Dendritic cell treated with granulocyte-macrophage colony-stimulating factor and Interleukin-4, amounts not matched to agents 40 ng/mL and 50 ng/mL, for 4 days (primary cell): ENCODE results near the gene CACNA2D1.

Source experiments
- H3K27ac Mint-ChIP-seq: one replicate; pipeline ENCODE4 v1.8.0; 2022; ENCODE audit warnings: mild to moderate bottlenecking, mixed read lengths
- H3K27me3 Mint-ChIP-seq: one replicate; pipeline ENCODE4 v1.8.0; 2022; ENCODE audit warnings: mild to moderate bottlenecking, mixed read lengths
- H3K36me3 Mint-ChIP-seq: one replicate; pipeline ENCODE4 v1.8.0; 2022; ENCODE audit warnings: low read depth, mixed read lengths
- H3K4me1 Mint-ChIP-seq: one replicate; pipeline ENCODE4 v1.8.0; 2022; ENCODE audit warnings: low read depth, mixed read lengths
- H3K4me3 Mint-ChIP-seq: one replicate; pipeline ENCODE4 v1.8.0; 2022; ENCODE audit warnings: mild to moderate bottlenecking, moderate library complexity, mixed read lengths
- H3K9me3 Mint-ChIP-seq: one replicate; pipeline ENCODE4 v1.8.0; 2022; ENCODE audit warnings: mixed read lengths
- intact Hi-C: fragments of 100-400 bp; cut with micrococcal nuclease; formaldehyde crosslinking; loops from one replicate; pipeline ENCODE4 v1.15.0; 2022

CACNA2D1 gene

GRCh38 chr7:82053453-82054032 is 390.0 kb downstream of the CACNA2D1 start:
- Mint-ChIP-seq H3K27ac (no peak overlapping the region), H3K36me3 (no peaks in the 10 kb centered on the region), H3K27me3 (no peaks in the 10 kb centered on the region), H3K4me3 (no peak overlapping the region), H3K9me3 (no peaks in the 10 kb centered on the region), H3K4me1 (no peaks in the 10 kb centered on the region)
- intact Hi-C loops = no loop called here

GRCh38 chr7:82051601-82052000 is 392.0 kb downstream of the CACNA2D1 start:
- no peaks in the 10 kb centered on the region for H3K36me3 Mint-ChIP-seq
- intact Hi-C loops = no loop called here

GRCh38 chr7:82050792-82051191 is 392.8 kb downstream of the CACNA2D1 start:
- Mint-ChIP-seq H3K9me3 (no peaks in the 10 kb centered on the region), H3K4me3 (no peak overlapping the region), H3K4me1 (no peaks in the 10 kb centered on the region), H3K36me3 (no peaks in the 10 kb centered on the region), H3K27me3 (no peaks in the 10 kb centered on the region), H3K27ac (no peak overlapping the region)
- intact Hi-C loops = no loop called here

More at GRCh38 chr7:82051601-82052000, 392.0 kb downstream of the CACNA2D1 start:
- Mint-ChIP-seq H3K4me3 (no peak overlapping the region), H3K9me3 (no peaks in the 10 kb centered on the region), H3K27ac (no peak overlapping the region), H3K4me1 (no peaks in the 10 kb centered on the region), H3K27me3 (no peaks in the 10 kb centered on the region)

GRCh38 chr7:82049891-82050533 is 393.6 kb downstream of the CACNA2D1 start:
- H3K9me3 Mint-ChIP-seq = no peaks in the 10 kb centered on the region
- intact Hi-C loops = loop anchor here (10.0 kb wide), 1 partner anchor 185 kb away; no protein-coding TSS in a partner anchor
- H3K27me3 Mint-ChIP-seq = no peaks in the 10 kb centered on the region
- H3K27ac Mint-ChIP-seq = no peak overlapping the region
- no peak overlapping the region for H3K4me3 Mint-ChIP-seq
- no peaks in the 10 kb centered on the region for H3K4me1 Mint-ChIP-seq
- no peaks in the 10 kb centered on the region for H3K36me3 Mint-ChIP-seq

- no peaks in the 10 kb centered on the region for H3K27me3 Mint-ChIP-seq
- intact Hi-C loops = loop anchor here (10.0 kb wide), 1 partner anchor 185 kb away; no protein-coding TSS in a partner anchor
These were observed 394.1 kb downstream of the CACNA2D1 start for GRCh38 chr7:82049442-82049841.

GRCh38 chr7:82044497-82045080 is 399.0 kb downstream of the CACNA2D1 start:
- intact Hi-C loops = loop anchor here (1.0 to 10.0 kb wide), 4 partner anchors 190 to 684 kb away; no protein-coding TSS in a partner anchor
- no peak overlapping the region for H3K27ac Mint-ChIP-seq
- no peaks in the 10 kb centered on the region for H3K36me3 Mint-ChIP-seq
- no peaks in the 10 kb centered on the region for H3K4me1 Mint-ChIP-seq
- no peaks in the 10 kb centered on the region for H3K27me3 Mint-ChIP-seq
- no peaks in the 10 kb centered on the region for H3K9me3 Mint-ChIP-seq
- H3K4me3 Mint-ChIP-seq = no peak overlapping the region

More at GRCh38 chr7:82049442-82049841, 394.1 kb downstream of the CACNA2D1 start:
- H3K4me3 Mint-ChIP-seq = no peak overlapping the region
- H3K9me3 Mint-ChIP-seq = no peaks in the 10 kb centered on the region
- no peaks in the 10 kb centered on the region for H3K4me1 Mint-ChIP-seq
- H3K27ac Mint-ChIP-seq = no peak overlapping the region
- no peaks in the 10 kb centered on the region for H3K36me3 Mint-ChIP-seq

GRCh38 chr7:82039621-82040020 is 404.0 kb downstream of the CACNA2D1 start:
- H3K4me3 Mint-ChIP-seq = no peak overlapping the region
- H3K36me3 Mint-ChIP-seq = no peaks in the 10 kb centered on the region
- H3K4me1 Mint-ChIP-seq = no peaks in the 10 kb centered on the region
- H3K27me3 Mint-ChIP-seq = no peaks in the 10 kb centered on the region
- intact Hi-C loops = loop anchor here (10.0 kb wide), 1 partner anchor 195 kb away; no protein-coding TSS in a partner anchor
- no peaks in the 10 kb centered on the region for H3K9me3 Mint-ChIP-seq
- no peak overlapping the region for H3K27ac Mint-ChIP-seq

- Mint-ChIP-seq H3K27me3 (no peaks in the 10 kb centered on the region), H3K4me3 (no peak overlapping the region), H3K27ac (no peak overlapping the region), H3K4me1 (no peaks in the 10 kb centered on the region), H3K36me3 (no peaks in the 10 kb centered on the region), H3K9me3 (no peaks in the 10 kb centered on the region)
- intact Hi-C loops = no loop called here
These were observed 407.3 kb downstream of the CACNA2D1 start for GRCh38 chr7:82036146-82036886.

- Mint-ChIP-seq H3K36me3 (no peaks in the 10 kb centered on the region), H3K27me3 (peaks cover 2% of the 10 kb centered on the region), H3K4me3 (no peak overlapping the region), H3K4me1 (no peaks in the 10 kb centered on the region), H3K27ac (no peak overlapping the region), H3K9me3 (no peaks in the 10 kb centered on the region)
- intact Hi-C loops = no loop called here
These were observed 408.1 kb downstream of the CACNA2D1 start for GRCh38 chr7:82035456-82035855.

- Mint-ChIP-seq H3K36me3 (no peaks in the 10 kb centered on the region), H3K4me3 (no peak overlapping the region), H3K4me1 (no peaks in the 10 kb centered on the region), H3K9me3 (no peaks in the 10 kb centered on the region), H3K27ac (no peak overlapping the region), H3K27me3 (peaks cover 2% of the 10 kb centered on the region)
- intact Hi-C loops = no loop called here
These were observed 410.7 kb downstream of the CACNA2D1 start for GRCh38 chr7:82032901-82033300.

GRCh38 chr7:82029236-82029913 is 414.2 kb downstream of the CACNA2D1 start:
- Mint-ChIP-seq H3K36me3 (no peaks in the 10 kb centered on the region), H3K27ac (no peak overlapping the region), H3K27me3 (peaks cover 2% of the 10 kb centered on the region), H3K4me1 (no peaks in the 10 kb centered on the region), H3K9me3 (no peaks in the 10 kb centered on the region), H3K4me3 (no peak overlapping the region)
- intact Hi-C loops = no loop called here

- Mint-ChIP-seq H3K4me3 (no peak overlapping the region), H3K27ac (no peak overlapping the region)
These were observed 415.5 kb downstream of the CACNA2D1 start for GRCh38 chr7:82028097-82028496.

GRCh38 chr7:82021713-82022112 is 421.9 kb downstream of the CACNA2D1 start:
- intact Hi-C loops = no loop called here
- H3K4me3 Mint-ChIP-seq = no peak overlapping the region

More at GRCh38 chr7:82028097-82028496, 415.5 kb downstream of the CACNA2D1 start:
- Mint-ChIP-seq H3K27me3 (peaks cover 2% of the 10 kb centered on the region), H3K9me3 (no peaks in the 10 kb centered on the region), H3K36me3 (no peaks in the 10 kb centered on the region), H3K4me1 (no peaks in the 10 kb centered on the region)
- intact Hi-C loops = no loop called here

More at GRCh38 chr7:82021713-82022112, 421.9 kb downstream of the CACNA2D1 start:
- Mint-ChIP-seq H3K9me3 (no peaks in the 10 kb centered on the region), H3K27ac (no peak overlapping the region), H3K36me3 (no peaks in the 10 kb centered on the region), H3K4me1 (no peaks in the 10 kb centered on the region), H3K27me3 (no peaks in the 10 kb centered on the region)
